ENCODE measurements around the gene AGAP1.

Gene AGAP1

GRCh38 chr2:235918876-235919275, 425.0 kb downstream of the AGAP1 start:
- no peak for DNase-seq (ENCODE audit: low read depth)
- H3K4me3 ChIP-seq (ENCODE audit: low read depth, low read length): no peak overlapping the region
- no peak for TF ChIP-seq CTCF (IDR thresholded peaks at IDR 0.05; ENCODE audit: control insufficient read depth, extremely low read depth, insufficient read depth)

GRCh38 chr2:235920216-235920865, 426.5 kb downstream of the AGAP1 start:
- H3K4me3 ChIP-seq (ENCODE audit: low read depth, low read length): no peak overlapping the region
- no peak for TF ChIP-seq CTCF (IDR thresholded peaks at IDR 0.05; ENCODE audit: control insufficient read depth, extremely low read depth, insufficient read depth)
- no peak for DNase-seq (ENCODE audit: low read depth)

GRCh38 chr2:235921508-235922191, 427.8 kb downstream of the AGAP1 start:
- DNase-seq (ENCODE audit: low read depth): no peak
- TF ChIP-seq CTCF (IDR thresholded peaks at IDR 0.05; ENCODE audit: control insufficient read depth, extremely low read depth, insufficient read depth): no peak
- no peak overlapping the region for H3K4me3 ChIP-seq (ENCODE audit: low read depth, low read length)

GRCh38 chr2:235922839-235923238, 429.0 kb downstream of the AGAP1 start:
- H3K4me3 ChIP-seq (ENCODE audit: low read depth, low read length): no peak overlapping the region
- no peak for DNase-seq (ENCODE audit: low read depth)
- TF ChIP-seq CTCF (IDR thresholded peaks at IDR 0.05; ENCODE audit: control insufficient read depth, extremely low read depth, insufficient read depth): no peak

- no peak for DNase-seq (ENCODE audit: low read depth)
- no peak overlapping the region for H3K4me3 ChIP-seq (ENCODE audit: low read depth, low read length)
- no peak for TF ChIP-seq CTCF (IDR thresholded peaks at IDR 0.05; ENCODE audit: control insufficient read depth, extremely low read depth, insufficient read depth)
Measured at GRCh38 chr2:235923859-235924674, 430.2 kb downstream of the AGAP1 start.

- TF ChIP-seq CTCF (IDR thresholded peaks at IDR 0.05; ENCODE audit: control insufficient read depth, extremely low read depth, insufficient read depth): no peak
- DNase-seq (ENCODE audit: low read depth): peak; percentile 6
- H3K4me3 ChIP-seq (ENCODE audit: low read depth, low read length): no peak overlapping the region
Measured at GRCh38 chr2:235924675-235925063, 430.8 kb downstream of the AGAP1 start.
